OCI-M1 (cell line): ENCODE results near the gene MOCS1.

Experiments
- DNase-seq: peaks from one replicate; lab custom pipeline; 2025; lab: John Stamatoyannopoulos, UW

Gene MOCS1

DNA sequence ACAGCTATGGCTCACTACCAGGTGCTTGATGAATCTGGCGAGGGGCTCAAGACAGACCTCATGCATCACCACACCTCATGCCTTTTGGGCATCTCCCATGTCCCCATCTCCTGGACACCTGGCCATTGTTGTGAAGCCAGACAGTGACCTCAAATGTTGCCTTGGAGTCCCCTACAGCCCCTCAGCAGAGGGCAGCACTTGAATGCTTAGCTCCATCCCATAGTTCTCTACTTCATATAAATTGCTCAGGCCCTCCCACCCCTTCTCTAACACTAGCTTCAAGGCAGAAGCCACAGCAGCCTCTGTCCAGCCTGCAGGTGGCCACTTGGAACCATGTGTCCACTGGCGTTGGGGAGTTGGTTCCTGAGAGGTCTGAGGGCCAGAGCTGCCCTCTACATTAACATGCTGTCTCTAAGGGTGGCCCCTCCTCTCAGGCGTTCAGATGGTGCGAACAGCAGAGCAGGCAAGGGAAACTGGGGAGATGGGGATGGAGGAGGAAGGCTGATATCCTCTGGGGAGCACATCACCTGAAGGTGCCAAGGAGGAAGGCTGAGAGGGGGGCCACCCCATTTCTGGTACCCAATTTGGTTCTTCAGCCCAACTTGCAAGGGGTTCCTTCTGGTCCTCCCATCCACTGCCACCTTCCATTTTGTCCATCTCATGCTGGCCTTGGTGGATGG, 31.3 kb downstream of the MOCS1 start:
- DNase-seq, result no peak

DNA sequence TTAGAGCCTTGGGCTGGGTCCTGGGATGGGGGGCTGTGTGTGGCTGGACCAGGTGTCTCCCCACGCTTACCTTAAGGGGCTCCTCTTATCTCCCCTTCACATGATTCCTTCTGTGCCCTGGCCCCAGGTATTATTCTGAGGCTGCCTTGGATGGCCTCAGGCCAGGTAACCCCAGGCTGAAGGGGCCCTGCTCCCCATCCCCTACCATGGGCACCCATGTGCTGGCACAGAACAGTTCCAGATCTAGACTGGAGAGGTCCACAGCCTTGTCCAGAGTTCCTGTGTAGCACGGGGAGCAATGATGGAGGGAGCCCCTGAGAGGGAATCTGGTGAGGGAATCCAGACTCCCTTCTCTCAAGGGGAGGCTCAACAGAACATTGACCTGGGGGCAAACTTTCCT, 32.1 kb downstream of the MOCS1 start:
- no peak for DNase-seq

GRCh38 chr6:39901670-39902069, 32.6 kb downstream of the MOCS1 start:
- DNase-seq, result no peak

GRCh38 chr6:39901116-39901655, 33.1 kb downstream of the MOCS1 start:
- DNase-seq, result no peak

DNA sequence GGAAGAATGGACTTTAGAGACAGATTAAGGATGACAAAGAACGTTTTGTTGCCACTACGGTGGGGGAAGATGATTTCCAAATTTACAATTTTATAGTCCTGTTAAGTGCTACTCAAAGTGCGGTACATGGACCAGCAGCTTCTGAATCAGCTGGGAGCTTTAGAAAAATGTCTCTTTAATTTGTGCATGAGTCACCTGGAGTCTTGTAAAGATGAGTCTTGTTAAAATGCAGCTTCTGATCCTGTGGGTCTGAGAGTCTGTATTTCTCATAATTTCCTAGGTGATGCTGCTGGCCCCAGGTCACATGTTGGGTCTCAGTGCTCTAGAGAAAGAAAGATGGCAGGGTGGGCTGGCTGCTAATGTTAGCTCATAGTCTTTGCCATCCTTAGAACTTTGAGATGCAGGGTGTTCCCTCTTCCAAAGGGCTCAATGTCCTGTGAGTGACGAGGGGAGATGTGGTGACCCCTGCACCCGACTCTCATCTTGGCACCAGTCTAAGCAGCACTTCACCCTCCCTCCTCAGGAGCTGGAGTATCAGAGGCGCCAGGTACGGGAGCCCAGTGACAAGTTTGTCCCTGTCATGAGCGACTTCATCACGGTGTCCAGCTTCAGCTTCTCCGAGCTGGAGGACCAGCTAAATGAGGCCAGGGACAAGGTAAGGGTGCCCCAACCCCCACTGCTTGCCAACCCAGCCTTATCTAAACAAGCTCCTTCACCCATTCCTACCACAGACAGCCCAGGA, 34.5 kb downstream of the MOCS1 start:
- DNase-seq, result no peak

GRCh38 chr6:39898625-39899024, 35.6 kb downstream of the MOCS1 start:
- no peak for DNase-seq

- no peak for DNase-seq
These were observed 36.6 kb downstream of the MOCS1 start for GRCh38 chr6:39897698-39898097.

GRCh38 chr6:39896701-39897100, 37.6 kb downstream of the MOCS1 start:
- DNase-seq, result no peak

DNA sequence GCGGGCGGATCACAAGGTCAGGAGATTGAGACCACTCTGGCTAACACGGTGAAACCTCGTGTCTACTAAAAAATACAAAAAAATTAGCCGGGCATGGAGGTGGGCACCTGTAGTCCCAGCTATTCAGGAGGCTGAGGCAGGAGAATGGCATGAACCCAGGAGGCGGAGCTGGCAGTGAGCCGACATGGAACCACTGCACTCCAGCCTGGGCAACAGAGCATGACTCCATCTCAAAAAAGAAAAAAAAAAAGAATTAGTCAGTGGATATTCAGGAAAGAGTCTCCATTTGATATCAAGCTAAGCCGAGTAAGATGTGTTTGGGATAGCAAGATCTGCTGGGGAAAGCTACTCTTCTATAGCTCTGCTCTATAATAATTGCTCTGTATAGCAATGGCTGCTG, 41.0 kb downstream of the MOCS1 start:
- no peak for DNase-seq

GRCh38 chr6:39892490-39893129, 41.7 kb downstream of the MOCS1 start:
- DNase-seq, result peak; percentile 42

DNA sequence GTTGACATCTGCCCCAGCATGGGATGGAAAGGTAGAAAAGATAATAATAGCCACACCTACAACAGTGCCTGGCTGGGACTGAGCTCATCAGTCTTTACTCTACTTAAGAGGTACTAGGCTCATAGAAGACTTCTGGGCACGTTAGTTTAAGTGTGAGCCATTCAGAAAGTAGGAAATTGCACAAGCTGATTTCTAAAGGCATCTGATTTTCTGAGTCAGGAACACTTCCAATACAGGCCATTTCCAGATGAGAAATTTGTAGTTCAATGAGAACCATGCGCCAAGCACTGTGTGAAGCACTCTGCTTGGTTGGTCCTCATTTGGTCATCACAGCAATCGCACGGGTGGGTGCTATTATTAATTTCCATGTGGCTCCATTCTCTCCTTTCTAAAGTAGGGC, 42.3 kb downstream of the MOCS1 start:
- DNase-seq, result no peak

DNA sequence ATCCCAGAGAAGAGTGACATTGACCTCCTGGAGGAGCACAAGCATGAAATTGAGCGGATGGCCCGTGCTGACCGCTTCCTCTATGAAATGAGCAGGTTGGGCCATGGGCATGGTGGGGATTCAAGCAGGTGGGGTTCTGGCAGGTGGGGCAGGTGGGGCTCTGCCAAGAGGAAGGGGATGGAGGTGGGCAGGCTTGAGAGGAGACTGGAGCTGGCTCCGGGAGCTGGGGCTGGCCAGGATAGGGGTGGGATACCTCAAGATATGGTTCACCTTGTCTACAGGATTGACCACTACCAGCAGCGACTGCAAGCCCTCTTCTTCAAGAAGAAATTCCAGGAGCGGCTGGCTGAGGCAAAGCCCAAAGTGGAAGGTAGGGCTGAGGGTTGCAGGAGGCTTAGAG, 42.9 kb downstream of the MOCS1 start:
- DNase-seq, result no peak

- DNase-seq, result no peak
These were observed 45.0 kb downstream of the MOCS1 start for GRCh38 chr6:39889229-39889628.

GRCh38 chr6:39887692-39888450, 46.4 kb downstream of the MOCS1 start:
- DNase-seq, result no peak

DNA sequence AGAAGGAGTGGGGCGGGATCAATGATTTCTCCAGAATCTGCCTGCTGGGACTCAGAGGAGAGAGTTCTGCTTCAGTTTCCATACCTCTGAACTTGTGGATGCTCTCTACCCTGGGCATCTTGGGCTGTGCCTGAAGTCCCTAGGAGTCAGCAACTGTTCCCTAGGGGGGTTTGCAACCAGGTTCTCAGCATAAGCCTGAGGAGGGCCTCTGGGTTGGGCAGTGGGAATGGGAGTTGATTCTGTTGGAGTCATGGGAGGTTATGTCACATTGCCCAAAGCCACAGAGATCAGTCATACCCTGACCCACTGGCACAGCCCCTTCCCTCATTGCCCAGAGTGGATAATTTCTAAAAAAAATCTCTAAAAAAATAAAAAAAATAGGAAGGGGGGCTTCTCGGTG, 47.4 kb downstream of the MOCS1 start:
- DNase-seq, result no peak

DNA sequence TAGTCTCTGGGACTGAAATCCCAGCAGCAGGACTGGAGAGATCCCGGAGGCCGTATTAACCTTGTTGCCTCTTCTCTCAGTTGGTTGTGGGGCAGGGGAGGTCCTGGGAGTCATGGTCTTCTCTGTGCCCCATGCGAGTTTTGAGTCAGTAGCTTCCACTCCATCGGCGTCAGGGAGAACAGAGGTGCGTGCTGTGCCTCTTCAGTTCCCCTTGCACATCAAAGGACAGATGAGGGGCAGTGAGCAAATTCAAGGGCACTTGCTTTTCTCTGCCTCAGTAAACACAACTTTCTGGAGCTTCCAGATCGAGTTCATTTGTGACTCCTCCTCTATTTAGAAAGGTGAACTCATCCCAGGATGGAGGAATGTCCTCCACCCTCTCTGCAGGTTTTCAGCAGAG, 48.6 kb downstream of the MOCS1 start:
- DNase-seq, result no peak

DNA sequence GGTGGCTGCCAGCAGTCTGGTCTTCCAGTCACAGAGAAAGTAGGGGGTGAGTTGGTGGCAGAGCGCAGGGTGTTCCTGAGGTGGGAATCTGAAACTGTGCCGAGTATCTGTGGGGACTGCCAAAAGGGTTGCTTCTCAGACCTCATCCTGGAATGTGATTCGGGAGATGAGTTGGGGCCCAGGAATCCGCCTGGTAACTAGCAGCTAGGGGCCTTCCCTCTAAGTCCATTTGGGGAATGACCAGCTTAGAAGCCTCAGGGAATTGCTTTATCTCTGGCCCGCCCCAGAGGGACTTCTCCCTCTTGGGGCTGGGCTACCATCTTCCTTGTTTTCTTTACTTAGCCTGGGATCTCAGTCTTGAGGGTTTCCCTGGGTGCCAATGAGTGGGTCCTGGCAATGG, 49.6 kb downstream of the MOCS1 start:
- no peak for DNase-seq

DNA sequence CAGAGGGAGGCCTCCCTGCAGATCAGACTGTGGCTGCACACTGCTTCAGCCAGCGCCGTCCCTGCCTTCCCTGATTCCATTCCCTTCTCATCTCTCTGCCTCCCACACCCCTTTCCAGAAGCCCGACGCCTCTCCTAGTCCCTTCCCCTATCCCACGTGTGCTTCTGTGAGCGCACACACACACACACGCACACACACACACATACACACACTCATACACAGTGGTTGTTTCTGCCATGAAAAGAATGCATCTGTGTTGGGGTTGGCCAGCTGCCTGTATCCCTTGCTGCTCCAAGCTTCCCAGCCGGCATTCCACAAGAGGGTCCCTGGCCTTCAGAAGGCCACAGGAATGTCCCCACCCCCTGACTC, 51.7 kb downstream of the MOCS1 start:
- DNase-seq, result no peak

GRCh38 chr6:39881851-39882530, 52.3 kb downstream of the MOCS1 start:
- DNase-seq, result no peak

- no peak for DNase-seq
These were observed 53.7 kb downstream of the MOCS1 start for GRCh38 chr6:39880594-39880993.

- no peak for DNase-seq
These were observed 54.7 kb downstream of the MOCS1 start for GRCh38 chr6:39879535-39879934.

GRCh38 chr6:39876826-39877225, 57.4 kb downstream of the MOCS1 start:
- DNase-seq, result no peak
